ENCODE data around the gene CZIB. TPM values are rescaled to one million over a fixed set of nuclear protein-coding genes. Genes with fewer than 3 reads are reported as not detected.
"Not testable (repeated sequence)": the region's sequence is repeated elsewhere in the genome, so short reads cannot be mapped to it uniquely, and the experiment has no call there.

Gene CZIB
- total RNA-seq, 1 experiment from 2014 or later = 86.8 TPM

DNA sequence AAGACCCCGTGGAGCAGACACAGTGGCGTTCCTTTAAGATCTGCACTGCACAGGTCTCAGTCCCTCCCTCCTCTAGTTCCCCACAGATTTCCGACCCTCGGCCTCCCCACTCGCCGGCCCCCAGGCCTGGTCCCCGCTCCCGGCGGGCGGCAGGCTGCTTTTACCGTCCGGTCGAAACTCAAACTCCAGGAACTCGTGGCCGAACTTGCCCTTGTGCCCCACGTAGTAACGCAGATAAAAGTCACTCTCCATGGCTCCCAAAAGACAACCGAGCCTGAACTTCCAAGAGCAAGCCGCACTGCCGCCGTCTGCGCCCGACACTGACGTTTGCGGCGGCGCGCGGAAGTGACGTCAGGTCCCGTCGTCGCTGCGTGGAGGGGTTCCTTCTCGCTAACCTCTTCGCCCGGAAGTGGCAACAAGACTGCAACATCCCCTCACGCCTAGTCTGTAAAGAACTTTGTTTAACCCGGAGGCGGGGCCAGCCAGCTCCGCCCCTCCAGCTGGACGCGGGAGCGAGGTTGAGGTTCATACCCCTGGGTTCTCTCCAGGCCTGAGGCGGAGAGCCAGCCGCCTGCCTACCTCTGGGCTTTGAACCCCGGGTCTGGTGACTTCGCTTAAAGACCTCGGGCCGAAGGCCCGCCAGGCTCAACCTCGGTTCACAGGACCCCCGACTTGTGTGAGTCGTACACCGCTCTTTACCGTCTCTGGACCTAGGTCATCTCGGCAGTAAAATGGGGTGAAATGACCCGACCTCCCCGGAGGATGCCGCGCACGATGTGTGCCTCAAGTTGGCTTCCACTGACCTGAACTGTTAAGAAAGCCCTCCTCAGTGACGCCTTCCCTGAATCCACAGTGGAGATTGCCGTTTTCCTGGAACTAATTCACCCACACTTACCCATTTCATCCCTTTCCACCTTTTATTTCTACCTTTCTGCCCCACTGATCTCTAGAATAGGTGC lies 18.0 kb upstream of the CZIB start, which contains the start of gene MAGOH:
Gene MAGOH, minus strand, starts transcription at position 322 of the 959 bp plus-strand sequence. Its CDS starts 70 bp downstream, at position 252.
- peak; percentile 99 for DNase-seq (ENCODE audit: low spot score)

DNA sequence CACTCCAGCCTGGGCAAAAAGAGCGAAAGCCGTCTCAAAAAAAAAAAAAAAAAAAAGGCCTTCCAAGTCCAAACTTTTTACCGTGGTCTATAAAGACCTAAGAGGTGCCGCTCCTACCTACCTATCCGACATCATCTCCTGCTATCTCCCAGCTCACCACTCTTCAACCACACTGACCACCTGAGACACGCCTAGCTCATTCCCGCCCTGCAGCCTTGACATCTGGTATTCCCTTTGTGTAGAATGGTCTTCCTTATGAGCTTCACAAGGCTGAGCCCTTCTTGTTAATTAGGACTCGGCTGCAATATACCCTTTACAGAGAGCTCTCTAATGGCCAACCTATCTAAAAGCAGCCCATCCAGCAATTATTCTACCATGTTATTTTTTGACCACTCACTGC lies 17.2 kb upstream of the CZIB start:
- DNase-seq (ENCODE audit: low spot score) = no peak

DNA sequence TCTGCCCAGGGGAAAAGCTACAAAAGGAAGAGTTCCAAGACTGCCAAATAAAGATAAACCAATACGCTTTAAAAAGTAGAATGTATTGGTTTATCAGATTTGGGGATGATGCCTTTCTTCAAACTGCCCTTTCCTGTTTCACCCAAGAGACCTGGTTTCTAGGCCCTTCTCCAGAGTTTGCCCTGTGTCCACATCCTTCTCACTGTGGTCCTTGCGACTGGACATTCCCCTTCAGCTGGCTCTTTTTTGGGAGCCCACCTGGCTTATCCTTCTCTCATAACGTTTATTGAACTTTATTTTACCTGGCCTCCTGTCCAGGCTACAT lies 490 bp upstream of the CZIB start:
- no peak for DNase-seq (ENCODE audit: low spot score)

GRCh38 chr1:53219711-53220110 lies 723 bp downstream of the CZIB start:
- no peak for DNase-seq (ENCODE audit: low spot score)

- DNase-seq (ENCODE audit: low spot score) = no peak
Measured at GRCh38 chr1:53218201-53218600, 2.2 kb downstream of the CZIB start.

- no peak for DNase-seq (ENCODE audit: low spot score)
Measured at GRCh38 chr1:53214376-53214940, 6.0 kb downstream of the CZIB start.

GRCh38 chr1:53210954-53211353 lies 9.5 kb downstream of the CZIB start:
- DNase-seq (ENCODE audit: low spot score) = no peak

- no peak for DNase-seq (ENCODE audit: low spot score)
Measured at GRCh38 chr1:53210352-53210751, 10.1 kb downstream of the CZIB start.

DNA sequence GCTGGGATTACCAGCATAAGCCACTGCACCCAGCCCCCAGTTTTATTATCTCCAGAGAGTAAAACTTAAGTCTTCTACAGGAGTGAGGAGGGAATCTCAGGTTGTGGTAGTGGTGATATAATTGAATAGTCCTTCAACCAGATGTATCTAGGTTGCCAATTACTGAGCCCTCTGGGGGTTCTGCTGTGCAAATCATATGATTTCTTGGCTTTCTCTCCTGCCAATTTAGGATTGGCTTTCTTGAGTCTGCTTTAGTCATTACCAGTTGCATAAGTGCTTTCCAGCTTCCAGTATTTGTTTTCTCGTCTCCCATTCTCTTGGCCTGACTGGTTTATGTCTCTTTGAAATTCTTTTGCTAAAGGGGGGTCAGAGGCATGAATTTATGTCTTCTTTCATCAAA lies 12.7 kb downstream of the CZIB start:
- no peak for DNase-seq (ENCODE audit: low spot score)

DNA sequence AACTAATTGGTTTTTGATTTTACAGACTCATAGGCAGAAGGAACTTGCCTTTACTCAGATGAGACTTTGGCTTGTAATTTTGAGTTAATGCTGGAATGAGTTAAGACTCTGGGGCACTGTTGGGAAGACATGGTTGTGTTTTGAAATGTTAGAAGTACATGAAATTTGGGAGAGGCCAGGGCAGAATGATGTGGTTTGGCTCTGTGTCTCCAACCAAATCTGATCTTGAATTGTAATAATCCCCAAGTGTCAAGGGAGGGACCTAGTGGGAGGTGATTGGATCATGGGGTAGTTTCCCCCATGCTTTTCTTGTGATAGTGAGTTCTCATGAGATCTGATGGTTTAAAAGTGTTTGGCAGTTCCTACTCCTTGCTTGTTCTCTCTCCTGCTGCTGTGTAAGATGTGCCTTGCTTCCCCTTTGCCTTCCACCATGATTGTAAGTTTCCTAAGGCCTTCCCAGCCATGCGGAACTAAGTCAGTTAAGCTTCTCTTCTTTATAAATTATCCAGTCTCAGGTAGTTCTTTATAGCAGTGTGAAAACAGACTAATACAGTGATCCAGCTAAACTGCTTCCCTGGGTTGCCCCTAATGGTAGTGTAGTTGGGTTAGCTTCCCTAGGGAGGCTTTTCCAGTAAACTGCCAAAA lies 13.6 kb downstream of the CZIB start:
- DNase-seq (ENCODE audit: low spot score) = no peak

DNA sequence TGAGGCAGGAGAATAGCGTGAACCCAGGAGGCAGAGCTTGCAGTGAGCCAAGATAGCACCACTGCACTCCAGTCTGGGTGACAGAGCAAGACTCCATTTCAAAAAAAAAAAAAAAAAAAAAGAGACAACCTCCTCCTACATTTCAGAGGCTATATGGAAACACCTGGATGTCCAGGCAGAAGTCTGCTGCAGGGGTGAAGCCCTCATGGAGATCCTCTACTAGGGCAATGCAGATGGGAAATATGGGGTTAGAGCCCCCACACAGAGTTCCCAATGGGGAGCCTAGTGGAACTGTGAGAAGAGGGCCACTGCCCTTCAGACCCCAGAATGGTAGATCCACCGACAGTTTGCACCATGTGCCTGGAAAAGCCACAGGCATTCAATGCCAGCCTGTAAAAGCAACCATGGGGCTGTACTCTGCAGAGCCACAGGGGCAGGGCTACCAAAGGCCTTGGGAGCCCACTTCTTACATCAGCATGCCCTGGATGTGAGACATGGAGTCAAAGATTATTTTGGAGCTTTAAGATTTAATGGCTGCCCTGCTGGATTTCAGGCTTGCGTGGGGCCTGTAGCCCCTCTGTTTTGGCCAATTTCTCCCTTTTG lies 14.2 kb downstream of the CZIB start:
- not testable (repeated sequence) for DNase-seq (ENCODE audit: low spot score)

GRCh38 chr1:53205496-53205895 lies 14.9 kb downstream of the CZIB start:
- DNase-seq (ENCODE audit: low spot score) = not testable (repeated sequence)

DNA sequence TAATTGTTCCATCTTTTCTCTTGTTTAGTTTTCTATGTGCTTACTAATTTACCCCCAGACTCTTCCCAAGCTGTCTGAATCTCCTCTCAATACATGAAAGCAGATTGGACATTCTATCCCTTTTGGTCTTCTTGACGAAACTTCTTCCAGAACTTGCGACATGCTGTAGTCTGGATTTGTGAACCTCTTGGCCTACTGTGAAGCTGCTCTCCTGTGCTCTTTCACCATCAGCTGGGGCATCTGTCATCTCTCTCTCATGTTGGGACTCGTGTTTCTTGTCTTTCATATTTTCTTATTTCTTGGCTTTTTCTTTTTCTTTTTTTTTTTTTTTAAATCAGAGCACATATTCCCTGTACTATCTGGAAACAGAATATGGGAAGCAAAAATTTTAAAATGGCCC lies 17.0 kb downstream of the CZIB start:
- no peak for DNase-seq (ENCODE audit: low spot score)

DNA sequence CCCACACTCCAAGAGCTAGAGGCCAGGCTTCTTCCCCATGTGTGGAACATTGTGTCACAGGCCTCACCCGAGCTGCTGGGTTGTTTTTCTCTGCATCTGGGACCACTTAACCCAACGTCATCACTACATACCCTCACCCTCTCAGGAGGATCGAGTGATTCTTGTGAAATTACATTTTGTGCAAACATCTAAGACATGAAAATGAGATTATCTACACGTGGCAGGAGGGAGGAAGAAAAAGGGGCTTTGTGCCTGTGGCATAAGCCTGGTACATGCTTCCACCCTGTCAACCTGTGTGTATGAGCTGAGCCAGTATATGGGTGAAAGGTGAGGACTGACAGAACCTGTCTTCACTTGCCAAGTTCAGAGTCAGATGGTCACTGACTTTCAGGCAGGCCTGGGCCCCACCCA lies 22.2 kb downstream of the CZIB start:
- no peak for DNase-seq (ENCODE audit: low spot score)

GRCh38 chr1:53197291-53198200 lies 22.9 kb downstream of the CZIB start:
- no peak for DNase-seq (ENCODE audit: low spot score)

GRCh38 chr1:53196485-53197290 lies 23.7 kb downstream of the CZIB start, which contains the start of gene CPT2:
Gene CPT2, plus strand, starts transcription at chr1:53196824. Its CDS starts 120 bp downstream, at chr1:53196944.
- peak; percentile 92 for DNase-seq (ENCODE audit: low spot score)

GRCh38 chr1:53196017-53196484 lies 24.4 kb downstream of the CZIB start:
- DNase-seq (ENCODE audit: low spot score) = no peak

DNA sequence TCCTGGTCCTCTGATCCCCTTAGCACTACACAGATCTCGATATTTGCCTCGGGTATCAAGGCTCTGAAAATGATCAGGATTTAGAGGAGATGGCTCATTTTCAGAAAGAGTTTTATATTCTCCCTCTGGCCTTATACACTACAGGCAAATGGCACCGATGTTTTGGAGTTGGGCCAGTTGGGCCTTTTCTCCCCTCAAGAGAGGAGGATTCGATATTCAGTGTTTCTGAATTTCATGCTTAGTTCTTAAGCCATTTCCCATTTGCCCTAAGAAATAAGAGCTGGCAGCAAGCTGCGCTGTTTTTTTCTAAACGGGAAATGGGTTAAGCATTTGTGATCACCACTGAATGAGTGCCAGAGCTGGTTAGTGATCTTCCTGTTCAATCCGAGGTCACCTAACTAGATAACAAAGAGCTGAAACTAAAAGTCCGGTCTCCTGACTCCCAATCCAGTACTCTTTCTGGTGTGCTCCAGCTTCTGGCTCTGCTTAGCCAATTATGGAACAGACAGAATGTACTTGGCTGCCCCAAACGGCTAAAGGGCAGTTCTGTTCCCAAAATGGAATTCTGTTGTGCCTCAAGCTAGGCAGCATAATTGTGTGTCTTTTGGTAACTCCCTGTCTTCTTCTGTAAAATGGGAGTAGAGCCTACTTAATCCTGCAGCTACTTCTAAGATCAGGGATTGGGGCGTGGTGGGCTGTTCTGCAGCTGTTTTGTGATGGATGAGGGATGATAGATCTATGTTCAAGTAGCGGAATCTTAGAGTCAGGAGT lies 25.0 kb downstream of the CZIB start:
- DNase-seq (ENCODE audit: low spot score) = no peak

DNA sequence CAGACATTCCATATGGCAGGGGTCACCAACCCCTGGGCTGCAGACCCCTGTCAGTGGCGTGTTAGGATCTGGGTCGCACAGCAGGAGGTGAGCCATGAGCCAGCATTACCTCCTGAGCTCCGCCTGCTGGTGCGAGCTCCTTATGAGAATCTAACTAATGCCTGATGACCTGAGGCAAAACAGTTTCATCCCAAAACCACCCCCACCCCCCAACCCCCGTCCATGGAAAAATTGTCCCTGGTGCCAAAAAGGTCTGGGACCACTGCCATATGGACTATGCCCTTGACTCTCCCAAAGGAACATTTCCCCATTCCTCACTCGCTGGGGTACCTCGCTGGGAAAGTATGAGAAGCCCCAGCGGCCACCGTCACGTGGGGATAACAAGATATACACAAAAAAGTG lies 30.2 kb downstream of the CZIB start:
- no peak for DNase-seq (ENCODE audit: low spot score)

All from H4 (cell line).